ENCODE results near the gene WDR70.
"Not testable (repeated sequence)": the region's sequence is repeated elsewhere in the genome, so short reads cannot be mapped to it uniquely, and the experiment has no call there.

WDR70 gene

GRCh38 chr5:37771731-37772130 lies 392.6 kb downstream of the WDR70 start:
- DNase-seq: no peak

DNA sequence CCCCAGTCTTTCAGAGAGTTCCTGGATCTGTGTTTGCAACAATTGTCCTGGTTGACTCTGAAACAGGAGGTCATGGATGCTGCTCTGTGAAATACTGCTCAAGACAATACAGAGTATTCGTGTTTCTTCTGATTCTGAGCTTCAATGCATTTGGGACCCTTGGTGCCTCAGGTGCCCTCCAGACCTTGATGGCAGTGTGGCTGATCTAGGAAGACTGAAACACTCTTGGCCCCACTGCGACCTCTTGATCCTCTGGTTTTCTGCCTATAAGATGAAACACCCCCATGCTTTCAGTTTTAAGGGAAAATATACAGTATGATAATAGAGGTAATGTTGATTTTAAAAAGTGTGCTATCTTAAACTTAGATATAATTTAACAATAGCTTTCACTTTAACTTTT lies 393.1 kb downstream of the WDR70 start:
- DNase-seq: no peak

DNA sequence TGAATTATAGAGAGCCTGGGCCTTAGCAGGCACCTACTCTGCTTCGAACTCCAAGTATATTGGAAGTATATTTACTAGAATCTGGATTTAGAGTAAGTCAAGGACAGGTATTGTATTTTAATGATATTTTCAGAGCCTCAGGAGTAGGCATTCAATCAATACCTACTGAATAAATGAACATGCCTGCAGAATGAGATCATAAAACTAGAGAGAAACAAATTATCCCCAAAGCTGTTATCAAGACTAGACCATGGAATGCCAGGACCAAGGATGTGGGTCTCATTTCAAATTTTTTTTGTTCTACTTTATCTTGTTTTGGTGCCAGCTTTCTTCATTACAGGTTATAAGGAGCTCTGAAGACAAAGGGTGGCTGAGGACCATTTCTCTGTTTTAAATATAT lies 394.7 kb downstream of the WDR70 start:
- DNase-seq: no peak

DNA sequence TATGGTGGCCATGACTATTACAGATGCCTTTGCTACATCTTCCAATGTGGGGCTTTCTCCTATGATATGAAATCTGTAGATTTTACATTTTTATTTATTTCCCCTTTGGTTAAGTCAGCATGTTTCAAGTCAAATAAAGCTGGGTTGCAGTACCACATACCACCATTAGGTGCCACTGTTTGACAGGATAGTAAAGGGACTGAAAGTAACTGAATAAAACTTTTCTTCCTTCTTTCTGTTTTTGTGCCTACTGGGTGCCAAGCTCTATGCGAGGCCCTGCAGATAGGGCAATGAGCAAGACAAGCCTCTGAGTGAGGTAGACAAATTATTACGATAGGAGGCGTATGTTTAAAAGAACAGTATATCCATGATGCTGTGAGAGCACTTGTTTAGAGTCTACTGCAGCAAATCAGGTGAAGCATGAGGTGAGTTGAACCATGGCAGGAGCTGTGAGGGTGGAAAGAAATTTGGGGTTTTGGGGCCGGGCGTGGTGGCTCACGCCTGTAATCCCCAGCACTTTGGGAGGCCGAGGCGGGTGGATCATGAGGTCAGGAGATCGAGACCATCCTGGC lies 395.9 kb downstream of the WDR70 start:
- no peak for DNase-seq

- no peak for DNase-seq
Observed at GRCh38 chr5:37776826-37777225, 397.7 kb downstream of the WDR70 start.

DNA sequence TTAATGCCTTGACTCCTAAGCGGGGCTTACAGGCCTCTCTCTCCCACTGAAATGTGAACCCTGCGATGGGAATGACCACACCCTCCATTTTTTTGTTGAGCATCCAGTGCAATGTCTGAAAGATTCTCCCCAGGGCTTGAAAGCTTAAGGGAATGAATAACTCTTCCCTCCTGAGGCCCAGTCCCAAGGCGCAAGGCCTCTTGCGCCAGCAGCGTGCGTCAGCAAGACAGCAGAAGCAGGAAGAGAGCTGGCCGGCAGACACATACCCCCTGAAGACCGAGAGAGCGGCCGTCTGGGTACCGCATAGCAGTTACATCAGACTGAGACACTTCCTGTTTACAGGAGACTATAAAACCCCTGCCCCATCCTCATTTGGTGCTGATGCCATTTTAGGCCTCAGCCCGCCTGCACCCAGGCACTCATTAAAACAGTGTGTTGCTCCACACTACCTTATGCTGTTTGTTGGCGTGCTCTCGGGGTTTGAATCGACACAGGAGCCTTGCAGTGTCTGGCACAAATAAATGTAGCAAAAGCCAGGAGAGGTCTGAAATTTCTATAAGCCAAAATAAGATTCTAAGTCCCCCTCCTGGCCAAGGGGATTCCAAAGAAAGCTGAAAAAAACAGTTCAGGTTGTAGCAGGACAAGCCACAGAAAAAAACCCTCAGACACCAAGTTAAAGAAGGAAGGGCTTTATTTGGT lies 398.5 kb downstream of the WDR70 start:
- DNase-seq: no peak

DNA sequence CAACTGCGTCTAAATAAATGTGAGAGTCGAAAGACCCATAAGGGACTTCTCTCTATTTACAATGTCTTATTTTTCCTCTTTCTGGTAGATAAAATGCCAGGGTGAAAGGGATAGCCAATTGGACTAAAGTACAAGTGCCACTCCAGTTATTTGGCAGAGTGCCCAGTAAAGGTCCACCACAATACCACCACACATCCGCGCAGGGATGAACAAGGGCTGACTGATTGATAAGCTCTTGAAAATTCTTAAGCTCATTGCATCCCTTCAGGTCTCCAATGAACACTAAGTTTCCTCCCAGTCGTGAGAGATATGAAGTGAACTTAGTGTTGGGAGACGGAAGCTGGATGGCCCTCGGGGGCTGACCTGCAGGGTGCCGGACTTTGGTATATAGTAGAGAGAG lies 402.3 kb downstream of the WDR70 start:
- not testable (repeated sequence) for DNase-seq

DNA sequence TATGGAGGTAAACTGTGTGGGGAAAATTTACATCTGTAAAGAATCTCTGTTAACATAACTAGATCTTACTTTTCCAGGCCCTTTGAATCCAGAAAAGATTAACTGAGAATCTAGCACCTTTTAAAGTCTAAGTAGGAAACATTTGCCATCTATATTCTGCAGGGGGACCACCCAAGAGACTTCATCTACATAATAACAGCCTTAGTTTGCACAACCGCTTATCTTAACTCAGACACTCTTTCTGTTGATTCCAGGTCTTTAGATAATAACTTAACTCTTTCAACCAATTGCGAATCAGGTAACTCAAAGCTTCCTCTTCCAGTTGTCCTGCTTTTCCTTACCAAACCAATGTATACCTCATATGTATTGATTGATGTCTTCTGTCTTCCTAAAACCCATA lies 407.3 kb downstream of the WDR70 start:
- DNase-seq: no peak

- DNase-seq: no peak
Observed at GRCh38 chr5:37786862-37787519, 407.9 kb downstream of the WDR70 start.

GRCh38 chr5:37787742-37788141 lies 408.6 kb downstream of the WDR70 start:
- DNase-seq: no peak

DNA sequence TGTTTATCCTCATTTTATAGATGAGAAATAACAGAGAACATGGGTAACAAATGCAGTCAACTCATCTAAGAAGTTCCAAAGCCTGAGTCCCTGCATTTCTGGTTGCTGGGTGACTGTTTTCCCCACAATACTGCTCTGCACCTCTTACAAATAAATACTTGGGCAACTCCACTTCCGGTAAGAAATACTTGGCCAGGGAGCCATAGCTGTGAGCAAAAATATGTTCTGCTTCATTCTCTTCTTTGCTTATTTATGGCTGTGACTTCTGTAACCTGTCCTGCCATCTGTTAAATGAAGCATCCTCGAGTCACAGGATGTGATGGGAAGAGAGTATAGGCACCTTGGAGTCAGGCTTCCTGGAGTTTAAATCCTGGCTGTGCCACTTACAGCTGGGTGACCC lies 410.9 kb downstream of the WDR70 start:
- DNase-seq: no peak

DNA sequence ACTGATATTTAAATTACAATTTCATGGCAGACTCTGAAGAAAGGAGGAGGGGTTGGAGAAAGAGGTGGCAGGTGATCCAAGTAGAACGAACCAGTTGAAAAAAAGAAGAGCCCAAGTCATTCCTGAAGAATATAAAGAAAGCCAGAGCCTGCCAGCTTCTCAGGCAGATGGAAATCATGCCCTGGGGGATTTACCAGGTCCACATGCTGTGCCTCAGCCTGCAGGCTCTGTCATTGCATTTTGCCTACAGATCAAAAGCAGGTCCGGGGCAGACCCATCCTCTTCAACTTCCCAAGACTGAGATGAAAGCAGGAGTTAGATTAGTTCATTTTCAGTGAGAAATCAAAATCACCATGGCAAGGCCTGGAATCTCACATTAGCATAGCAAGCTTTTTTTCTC lies 412.2 kb downstream of the WDR70 start:
- no peak for DNase-seq

DNA sequence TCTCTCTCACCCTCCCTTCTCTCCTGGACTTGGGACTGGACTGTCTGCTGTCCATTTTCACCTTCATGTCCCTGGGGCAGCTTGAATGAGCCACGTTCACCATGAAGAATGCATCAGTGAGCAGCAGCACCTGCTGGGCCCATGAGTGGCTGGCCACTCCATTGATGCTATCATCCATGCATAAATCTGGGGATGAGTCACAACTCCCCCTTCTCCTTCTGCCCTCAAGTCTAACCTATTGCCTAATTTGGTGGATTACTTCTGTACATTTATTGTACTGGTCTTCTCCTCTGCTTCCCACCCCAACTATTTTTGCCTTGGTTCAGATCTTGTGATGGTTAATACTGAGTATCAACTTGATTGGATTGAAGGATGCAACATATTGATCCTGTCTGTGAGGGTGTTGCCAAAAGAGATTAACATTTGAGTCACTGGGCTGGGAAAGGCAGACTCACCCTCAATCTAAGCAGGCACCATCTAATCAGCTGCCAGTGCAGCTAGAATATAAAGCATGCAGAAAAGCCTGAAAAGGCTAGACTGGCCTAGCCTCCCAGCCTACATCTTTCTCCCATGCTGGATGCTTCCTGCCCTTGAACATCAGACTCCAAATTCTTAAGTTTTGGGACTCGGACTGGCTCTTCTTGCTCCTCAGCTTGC lies 414.0 kb downstream of the WDR70 start:
- no peak for DNase-seq

DNA sequence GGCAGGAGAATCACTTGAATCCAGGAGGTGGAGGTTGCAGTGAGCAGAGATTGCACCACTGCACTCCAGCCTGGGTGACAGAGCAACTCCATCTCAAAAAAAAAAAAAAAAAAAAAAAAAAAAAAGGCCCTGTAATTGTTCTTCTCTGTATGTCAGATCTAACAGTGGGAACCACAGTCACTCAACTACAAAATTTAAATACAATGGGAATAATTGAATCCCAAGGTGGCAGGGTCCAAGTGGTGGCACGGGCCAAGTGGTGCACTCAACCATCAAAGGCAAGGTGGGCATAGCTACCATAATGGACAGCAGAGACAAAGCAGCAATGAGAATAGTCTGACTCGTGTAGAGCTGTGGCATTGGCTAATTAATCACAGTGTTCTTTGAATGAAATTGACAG lies 416.2 kb downstream of the WDR70 start:
- not testable (repeated sequence) for DNase-seq

DNA sequence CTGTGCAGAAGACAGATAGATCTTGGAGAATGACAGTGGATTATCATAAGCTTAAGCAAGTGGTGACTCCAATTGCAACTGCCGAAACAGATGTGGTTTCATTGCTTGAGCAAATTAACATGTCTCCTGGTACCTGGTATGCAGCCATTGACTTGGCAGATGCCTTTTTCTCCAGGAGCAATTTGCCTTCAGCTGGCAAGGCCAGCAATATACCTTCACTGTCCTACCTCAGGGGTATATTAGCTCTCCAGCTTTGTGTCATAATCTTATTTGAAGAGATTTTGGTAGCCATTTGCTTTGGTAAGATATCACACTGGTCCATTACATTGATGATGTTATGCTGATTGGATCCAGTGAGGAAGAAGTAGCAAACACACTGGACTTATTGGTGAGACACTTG lies 417.3 kb downstream of the WDR70 start:
- DNase-seq: not testable (repeated sequence)

DNA sequence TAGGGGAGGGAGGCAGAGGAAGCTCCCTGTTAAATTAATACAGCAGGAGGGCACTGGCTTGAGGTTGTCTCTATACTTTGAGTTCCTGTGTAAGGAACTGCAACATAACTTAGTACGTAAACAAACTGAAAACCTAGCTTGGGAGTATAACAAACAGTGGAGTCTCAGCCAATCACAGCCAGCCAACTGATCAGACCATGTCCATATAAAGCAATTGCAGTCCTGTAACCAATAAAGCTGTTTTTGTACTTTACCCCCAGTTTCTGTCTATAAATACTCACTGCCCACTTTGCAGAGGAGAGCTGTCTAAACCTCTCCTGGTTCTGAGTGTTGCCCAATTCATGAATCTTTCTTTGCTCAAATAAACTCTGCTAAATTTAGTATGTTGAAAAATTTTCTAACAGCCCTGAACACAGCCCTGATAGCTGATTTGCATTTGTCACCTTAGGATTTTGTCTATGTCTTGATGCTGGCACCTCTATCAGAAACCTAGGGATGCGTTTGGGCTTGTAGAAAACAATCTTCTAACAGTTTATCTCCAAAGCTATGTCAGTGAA lies 420.8 kb downstream of the WDR70 start:
- no peak for DNase-seq

DNA sequence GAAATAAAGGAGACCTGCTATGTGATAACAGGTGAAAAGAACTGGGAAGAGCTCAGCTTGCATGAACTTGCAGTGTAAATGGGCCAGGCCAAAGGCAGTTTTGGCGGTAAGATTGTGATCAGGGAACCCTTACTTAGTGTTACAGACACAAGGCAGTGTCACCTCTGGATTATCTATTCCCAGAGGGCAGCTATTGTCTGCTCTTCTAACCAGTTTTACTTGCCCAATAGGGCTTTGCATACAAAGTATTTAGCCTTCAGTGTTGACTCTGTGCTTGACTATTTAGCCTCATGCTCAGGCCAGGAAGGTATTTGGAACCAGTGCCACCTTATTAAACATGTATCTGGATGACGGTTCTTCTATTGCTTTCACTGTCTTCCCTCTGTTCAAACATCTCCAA lies 422.4 kb downstream of the WDR70 start:
- DNase-seq: no peak

Data from CD4-positive, alpha-beta T cell treated with Interleukin-17A for 1 hour (primary cell).